Common myeloid progenitor, CD34-positive (primary cell): ENCODE data around the gene ADARB1.

ENCODE experiments used
- CTCF ChIA-PET: fragments of 350-600 bp; sonication (Branson Sonifier 250); formaldehyde crosslinking; loops from one replicate; lab custom pipeline; 2021; ENCODE audit warnings: antibody characterized with exemption; lab: Charles Lee
- POLR2A ChIA-PET: fragments of 350-600 bp; sonication (Branson Sonifier 250); formaldehyde crosslinking; loops from one replicate; lab custom pipeline; 2021; ENCODE audit warnings: antibody characterized with exemption; lab: Charles Lee
- DNase-seq, 3 donors: peaks; one replicate each; pipeline versions ENCODE4 v3.0.0 to v3.0.0-alpha.2; 2013
- H3K27ac ChIP-seq, 2 experiments: 1 replicate in 1 of 2; 2 replicates in 1 of 2; pipeline ENCODE4 v1.7.0; 2013; ENCODE audit warnings: inconsistent platforms in 2 of 2, low read length in 2 of 2, mild to moderate bottlenecking in 2 of 2, low read depth in 1 of 2, moderate library complexity in 1 of 2; ENCODE audit not compliant: severe bottlenecking in 2 of 2, insufficient read depth in 1 of 2, poor library complexity in 1 of 2
- H3K27me3 ChIP-seq, 5 experiments: replicated peaks in 2 of 5; 1 replicate in 3 of 5; 2 replicates in 2 of 5; pipeline versions ENCODE4 v1.6.1 to v1.7.0; 2013; ENCODE audit warnings: low read length in 4 of 5, mild to moderate bottlenecking in 2 of 5, moderate library complexity in 2 of 5, inconsistent platforms in 1 of 5; ENCODE audit not compliant: insufficient read depth in 5 of 5, control insufficient read depth in 4 of 5
- H3K36me3 ChIP-seq, 4 experiments: 1 replicate in 2 of 4; 2 replicates in 2 of 4; pipeline versions ENCODE4 v1.6.1 to v1.7.0; 2013; ENCODE audit warnings: low read length in 3 of 4, control low read depth in 1 of 4, mild to moderate bottlenecking in 1 of 4; ENCODE audit not compliant: control insufficient read depth in 4 of 4, insufficient read depth in 4 of 4
- H3K4me1 ChIP-seq, 4 experiments: 1 replicate in 3 of 4; 2 replicates in 1 of 4; pipeline versions ENCODE4 v1.6.1 to v1.7.1; 2013; ENCODE audit warnings: low read length in 3 of 4, mild to moderate bottlenecking in 3 of 4, control low read depth in 1 of 4, inconsistent platforms in 1 of 4, moderate library complexity in 1 of 4; ENCODE audit not compliant: control insufficient read depth in 4 of 4, insufficient read depth in 4 of 4; ENCODE audit errors: control extremely low read depth in 1 of 4
- H3K4me3 ChIP-seq, 7 experiments: 1 replicate in 4 of 7; 2 replicates in 3 of 7; pipeline versions ENCODE4 v1.5.1 to v1.7.0; 2013; ENCODE audit warnings: mild to moderate bottlenecking in 7 of 7, low read length in 6 of 7, moderate library complexity in 6 of 7, inconsistent platforms in 2 of 7, low read depth in 2 of 7, control low read depth in 1 of 7; ENCODE audit not compliant: insufficient read depth in 4 of 7, control insufficient read depth in 1 of 7; ENCODE audit errors: extremely low read depth in 1 of 7
- H3K9me3 ChIP-seq, 5 experiments: 1 replicate in 4 of 5; 2 replicates in 1 of 5; pipeline versions ENCODE4 v1.6.1 to v1.7.1; 2013; ENCODE audit warnings: low read length in 4 of 5, mild to moderate bottlenecking in 2 of 5, inconsistent platforms in 1 of 5, low read depth in 1 of 5, moderate library complexity in 1 of 5; ENCODE audit not compliant: control insufficient read depth in 4 of 5, insufficient read depth in 2 of 5; ENCODE audit errors: control extremely low read depth in 1 of 5
- WGBS: methylation state at CpG from one replicate; pipeline ENCODE4 v1.1.5; 2013; ENCODE audit not compliant: insufficient coverage; 5-methylcytosine and 5-hydroxymethylcytosine counted together

ADARB1 gene

GRCh38 chr21:45162115-45162514 lies 87.7 kb downstream of the ADARB1 start:
- Histone ChIP-seq H3K4me3 (no peak overlapping the region), H3K27ac (no peak overlapping the region), H3K36me3 (peaks cover 0 to 4% (median 2%) of the 10 kb centered on the region in 4 experiments), H3K27me3 (no peaks in the 10 kb centered on the region), H3K4me1 (peaks cover 0 to 3% (median 0%) of the 10 kb centered on the region in 4 experiments), H3K9me3 (no peaks in the 10 kb centered on the region)
- 75% methylated on average over 8 of the region's 8 CpGs for WGBS
- CTCF ChIA-PET = interaction anchor here (0.7 to 1.6 kb wide), 6 partner anchors 9 to 128 kb away, joined by 3 read pairs; no protein-coding TSS in a partner anchor
- no peak for DNase-seq
- POLR2A ChIA-PET = no interaction called here

DNA sequence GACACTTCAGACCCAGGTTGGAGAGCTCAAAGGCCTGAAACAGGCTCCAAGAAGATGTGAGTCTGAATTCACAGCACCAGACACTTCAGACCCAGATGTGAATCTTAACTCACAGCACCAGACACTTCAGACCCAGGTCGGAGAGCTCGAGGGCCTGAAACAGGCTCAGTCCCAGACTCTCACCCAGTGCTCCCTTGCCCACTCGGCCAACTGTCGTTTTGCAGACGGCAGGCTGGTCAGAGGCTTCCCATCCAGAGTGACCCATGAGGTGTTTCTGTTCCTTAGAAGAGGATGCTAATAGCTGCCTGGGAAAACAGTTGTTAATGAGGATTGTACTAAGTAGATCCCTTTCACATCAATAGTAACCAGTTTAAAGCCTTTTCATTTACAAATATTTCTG lies 88.4 kb downstream of the ADARB1 start:
- no peaks in the 10 kb centered on the region for H3K9me3 ChIP-seq
- H3K27me3 ChIP-seq = no peaks in the 10 kb centered on the region
- H3K36me3 ChIP-seq = peaks cover 0 to 4% (median 0%) of the 10 kb centered on the region in 4 experiments
- no peak overlapping the region for H3K4me3 ChIP-seq
- no peak for DNase-seq
- 100% methylated on average over 3 of the region's 5 CpGs for WGBS
- CTCF ChIA-PET = interaction anchor here (1.1 to 1.9 kb wide), 4 partner anchors 22 to 127 kb away, joined by 3 to 5 read pairs (median 3); no protein-coding TSS in a partner anchor
- H3K27ac ChIP-seq = no peak overlapping the region
- peaks cover 1 to 9% (median 3%) of the 10 kb centered on the region in 4 experiments for H3K4me1 ChIP-seq
- POLR2A ChIA-PET = no interaction called here

DNA sequence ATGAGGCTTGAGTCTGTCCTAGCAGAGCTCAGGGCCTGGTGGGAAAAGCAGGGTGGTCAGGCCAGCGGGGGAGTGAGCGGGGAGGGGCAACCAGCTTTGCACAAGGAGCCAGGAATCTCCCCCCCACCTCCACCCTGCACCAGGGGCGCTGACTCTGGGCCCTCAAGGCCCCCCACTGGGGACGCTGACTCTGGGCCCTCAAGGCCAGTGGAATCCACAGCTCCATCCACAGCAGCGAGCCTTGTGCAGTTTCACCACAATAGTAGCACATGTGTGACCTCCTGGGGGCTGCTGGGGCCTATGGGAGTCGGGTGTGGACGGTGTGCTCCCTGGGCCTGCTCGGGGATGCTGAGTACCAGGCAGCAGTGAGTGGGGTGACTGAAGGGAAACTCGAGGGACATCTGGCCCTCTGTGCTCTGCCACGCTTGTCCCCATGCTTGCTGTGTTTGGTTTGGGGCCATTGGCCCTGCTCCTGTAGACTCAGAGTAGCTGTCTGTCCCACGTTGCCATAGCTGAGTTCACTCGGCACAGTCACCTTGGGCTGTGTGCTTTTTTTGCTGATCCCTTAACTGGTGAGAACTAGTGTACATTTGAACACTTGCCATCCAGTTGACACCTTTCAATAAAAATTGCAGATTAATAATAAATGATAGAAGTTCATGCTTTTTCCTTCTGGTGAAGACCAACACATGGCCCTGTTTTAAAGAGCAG lies 89.2 kb downstream of the ADARB1 start:
- ChIA-PET POLR2A (no interaction called here), CTCF (interaction anchor here (0.9 to 1.9 kb wide), 4 partner anchors 12 to 69 kb away, joined by 3 to 5 read pairs (median 3); no protein-coding TSS in a partner anchor)
- 92% methylated on average over 11 of the region's 12 CpGs for WGBS
- H3K4me3 ChIP-seq = no peak overlapping the region
- no peak for DNase-seq
- H3K4me1 ChIP-seq = peaks cover 3 to 17% (median 7%) of the 10 kb centered on the region in 4 experiments
- H3K27me3 ChIP-seq = no peaks in the 10 kb centered on the region
- peaks cover 0 to 2% (median 0%) of the 10 kb centered on the region in 4 experiments for H3K36me3 ChIP-seq
- no peak overlapping the region for H3K27ac ChIP-seq
- H3K9me3 ChIP-seq = no peaks in the 10 kb centered on the region

DNA sequence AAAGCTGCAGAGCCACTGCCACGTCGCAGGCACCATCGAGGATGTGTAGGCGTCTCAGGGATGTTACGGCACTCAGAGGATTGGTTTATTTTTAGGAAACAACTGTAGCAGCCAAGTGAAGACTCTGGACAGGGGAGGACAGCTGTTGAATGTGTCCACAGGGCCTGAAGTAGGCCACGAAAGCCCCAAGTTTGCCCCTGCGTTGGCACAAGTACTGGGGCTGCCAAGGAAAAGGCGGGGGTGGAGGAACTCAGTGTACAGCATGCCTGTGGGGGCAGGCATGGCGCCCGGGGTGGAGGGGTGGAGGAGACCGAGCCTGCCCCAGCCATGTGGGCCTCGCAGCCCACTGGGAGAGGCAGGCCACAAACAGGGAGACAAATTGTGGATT lies 89.7 kb downstream of the ADARB1 start:
- H3K4me3 ChIP-seq = no peak overlapping the region
- 83% methylated on average over 7 of the region's 12 CpGs for WGBS
- no peak overlapping the region for H3K27ac ChIP-seq
- H3K27me3 ChIP-seq = no peaks in the 10 kb centered on the region
- ChIA-PET CTCF (interaction anchor here (0.9 to 1.9 kb wide), 3 partner anchors 12 to 24 kb away, joined by 3 to 5 read pairs (median 3); no protein-coding TSS in a partner anchor), POLR2A (no interaction called here)
- no peak for DNase-seq
- peaks cover 0 to 2% (median 0%) of the 10 kb centered on the region in 4 experiments for H3K36me3 ChIP-seq
- H3K4me1 ChIP-seq = peaks cover 3 to 23% (median 12%) of the 10 kb centered on the region in 4 experiments
- H3K9me3 ChIP-seq = no peaks in the 10 kb centered on the region

DNA sequence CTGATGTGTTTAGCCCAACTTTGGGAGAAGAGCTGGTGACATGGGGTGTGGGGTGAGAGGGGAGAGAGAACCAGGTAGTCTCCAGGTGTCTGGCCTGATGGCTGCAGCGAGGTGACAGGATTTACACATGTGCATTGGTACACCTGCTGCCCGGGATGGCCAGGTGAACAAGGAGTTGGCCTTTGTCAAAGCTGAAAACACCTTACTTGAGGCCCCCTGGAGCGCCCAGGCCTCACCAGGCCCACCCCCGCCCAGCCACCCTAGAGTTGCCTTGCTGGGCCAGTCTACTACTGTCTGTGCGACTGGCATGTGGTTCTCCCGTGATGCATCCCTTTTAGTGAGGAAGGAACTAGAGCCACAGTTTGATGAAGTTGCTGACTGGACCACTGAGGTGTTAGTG lies 90.5 kb downstream of the ADARB1 start:
- peaks cover 3 to 30% (median 19%) of the 10 kb centered on the region in 4 experiments for H3K4me1 ChIP-seq
- H3K27me3 ChIP-seq = no peaks in the 10 kb centered on the region
- WGBS = 90% methylated on average over 6 of the region's 6 CpGs
- no peaks in the 10 kb centered on the region for H3K36me3 ChIP-seq
- no peak overlapping the region for H3K27ac ChIP-seq
- no peaks in the 10 kb centered on the region for H3K9me3 ChIP-seq
- CTCF ChIA-PET = interaction anchor here (0.9 to 1.9 kb wide), 3 partner anchors 13 to 25 kb away, joined by 3 to 5 read pairs (median 3); no protein-coding TSS in a partner anchor
- POLR2A ChIA-PET = no interaction called here
- H3K4me3 ChIP-seq = no peak overlapping the region
- no peak for DNase-seq

DNA sequence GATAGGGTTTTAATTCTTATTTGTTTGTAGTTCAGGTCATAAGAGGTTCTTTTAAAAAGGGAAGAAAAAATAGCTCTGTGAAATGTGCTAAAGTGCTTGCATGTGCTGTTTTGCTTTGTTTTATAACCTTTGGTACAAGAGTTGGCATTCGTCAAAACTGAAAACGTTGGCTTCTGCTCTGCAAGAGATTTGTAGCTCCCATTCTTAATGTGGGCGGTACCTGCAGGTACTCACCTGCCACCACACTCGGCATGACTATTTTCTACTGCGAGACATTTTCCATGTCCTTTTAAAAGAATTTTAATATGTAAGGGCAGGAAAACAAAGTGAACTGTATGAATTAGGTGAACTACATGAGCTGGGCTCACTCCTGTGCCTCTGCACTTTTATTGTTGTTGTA lies 92.6 kb downstream of the ADARB1 start:
- Histone ChIP-seq H3K27me3 (no peaks in the 10 kb centered on the region), H3K4me3 (no peak overlapping the region), H3K27ac (no peak overlapping the region), H3K9me3 (no peaks in the 10 kb centered on the region), H3K36me3 (peaks cover 0 to under 1% (median 0%) of the 10 kb centered on the region in 4 experiments), H3K4me1 (peaks cover 3 to 42% (median 26%) of the 10 kb centered on the region in 4 experiments)
- ChIA-PET CTCF (interaction anchor here (1.3 to 4.4 kb wide), 5 partner anchors 14 to 29 kb away, joined by 4 to 22 read pairs (median 5); no protein-coding TSS in a partner anchor), POLR2A (interaction anchor here (0.9 kb wide), 1 partner anchor 90 kb away, joined by 3 read pairs; no protein-coding TSS in a partner anchor)
- no peak for DNase-seq
- 55% methylated on average over 3 of the region's 5 CpGs for WGBS
